ENCODE data around the gene IDH2.

IDH2 gene

GRCh38 chr15:90040618-90041017 is 61.6 kb downstream of the IDH2 start:
- DNase-seq, result no peak

GRCh38 chr15:90039996-90040395 is 62.3 kb downstream of the IDH2 start:
- DNase-seq, result no peak

- DNase-seq, result peak; percentile 13
Observed at GRCh38 chr15:90038632-90039095, 63.6 kb downstream of the IDH2 start.

GRCh38 chr15:90037961-90038631 is 64.2 kb downstream of the IDH2 start:
- DNase-seq, result peak; percentile 28

GRCh38 chr15:90037511-90037860 is 64.8 kb downstream of the IDH2 start:
- peak; percentile 69 for DNase-seq

- DNase-seq, result no peak
Observed at GRCh38 chr15:90036806-90037510, 65.3 kb downstream of the IDH2 start.

- no peak for DNase-seq
Observed at GRCh38 chr15:90036343-90036742, 65.9 kb downstream of the IDH2 start.

- no peak for DNase-seq
Observed at GRCh38 chr15:90035840-90036230, 66.4 kb downstream of the IDH2 start.

GRCh38 chr15:90035095-90035839 is 67.0 kb downstream of the IDH2 start:
- DNase-seq, result peak; percentile 32

- no peak for DNase-seq
Observed at GRCh38 chr15:90033448-90033847, 68.8 kb downstream of the IDH2 start.

All from NCI-H226 (cell line).